Neural progenitor cell (in vitro differentiated cells): ENCODE measurements around the gene CYLD. TPM values are rescaled to one million over a fixed set of nuclear protein-coding genes. Genes with fewer than 3 reads are reported as not detected.

Experiments used
- DNase-seq: peaks from one replicate; pipeline ENCODE4 v3.0.0-alpha.2; 2016; ENCODE audit warnings: low spot score
- H2AFZ ChIP-seq: fragments of 200-600 bp; sonication (generic); replicated peaks from 2 replicates; pipeline ENCODE4 v1.6.1; 2016; ENCODE audit warnings: antibody characterized with exemption
- H3F3A ChIP-seq: fragments of 200-600 bp; sonication (generic); 2 replicates; pipeline ENCODE4 v1.6.1; 2016; ENCODE audit warnings: antibody characterized with exemption, low read depth
- H3K27ac ChIP-seq: fragments of 200-600 bp; sonication (generic); 2 replicates; pipeline ENCODE4 v1.5.1; 2016; ENCODE audit warnings: mild to moderate bottlenecking
- H3K27me3 ChIP-seq: fragments of 200-600 bp; sonication (generic); 2 replicates; pipeline ENCODE4 v1.6.1; 2016; ENCODE audit warnings: mild to moderate bottlenecking, moderate library complexity
- H3K36me3 ChIP-seq: fragments of 200-600 bp; sonication (generic); 2 replicates; pipeline ENCODE4 v1.5.1; 2016
- H3K4me1 ChIP-seq: fragments of 200-600 bp; sonication (generic); 2 replicates; pipeline ENCODE4 v1.6.1; 2016; ENCODE audit warnings: mixed run types
- H3K4me2 ChIP-seq: fragments of 200-600 bp; sonication (generic); 2 replicates; pipeline ENCODE4 v1.6.1; 2016
- H3K4me3 ChIP-seq: fragments of 200-600 bp; sonication (generic); 2 replicates; pipeline ENCODE4 v1.5.1; 2016
- H3K79me2 ChIP-seq: fragments of 200-600 bp; sonication (generic); 2 replicates; pipeline ENCODE4 v1.6.1; 2016; ENCODE audit warnings: low read depth
- H3K9ac ChIP-seq: fragments of 200-600 bp; sonication (generic); 2 replicates; pipeline ENCODE4 v1.6.1; 2016
- H3K9me3 ChIP-seq: fragments of 200-600 bp; sonication (generic); 2 replicates; pipeline ENCODE4 v1.5.1; 2016; ENCODE audit warnings: low read depth
- H4K20me1 ChIP-seq: fragments of 200-600 bp; sonication (generic); 2 replicates; pipeline ENCODE4 v1.6.1; 2016; ENCODE audit warnings: low read depth
- H3K27ac Mint-ChIP-seq: 3 replicates; pipeline ENCODE4 v1.8.0; 2021; ENCODE audit warnings: mixed read lengths
- H3K27me3 Mint-ChIP-seq: 2 replicates; pipeline ENCODE4 v1.8.0; 2022; ENCODE audit warnings: low read depth, mild to moderate bottlenecking, inconsistent platforms, moderate library complexity, mixed read lengths; ENCODE audit not compliant: insufficient read depth
- H3K36me3 Mint-ChIP-seq: 3 replicates; pipeline ENCODE4 v1.8.0; 2021; ENCODE audit warnings: mixed read lengths
- H3K4me1 Mint-ChIP-seq: 3 replicates; pipeline ENCODE4 v1.8.0; 2021; ENCODE audit warnings: mixed read lengths
- H3K4me3 Mint-ChIP-seq: 3 replicates; pipeline ENCODE4 v1.8.0; 2021; ENCODE audit warnings: mild to moderate bottlenecking, moderate library complexity, mixed read lengths
- H3K9me3 Mint-ChIP-seq: 3 replicates; pipeline ENCODE4 v1.8.0; 2020; ENCODE audit warnings: mixed read lengths
- CTCF ChIP-seq: fragments of 200-600 bp; sonication (generic); IDR thresholded peaks from 2 replicates; pipeline ENCODE4 v1.5.1; 2017; ENCODE audit warnings: antibody characterized with exemption, mild to moderate bottlenecking
- EZH2 ChIP-seq: fragments of 200-600 bp; sonication (generic); IDR thresholded peaks from 2 replicates; pipeline ENCODE4 v1.6.1; 2017; ENCODE audit warnings: antibody characterized with exemption, mild to moderate bottlenecking, moderate library complexity
- EZH2phosphoT487 ChIP-seq: fragments of 200-600 bp; sonication (generic); IDR thresholded peaks from 2 replicates; pipeline ENCODE4 v1.6.1; 2017; ENCODE audit warnings: antibody characterized with exemption
- total RNA-seq: library from RNA; depleted of rRNA; stranded (reverse); fragments of >200 nt; gene quantifications from 2 replicates; pipeline ENCODE4 v1.2.3, GENCODE V29; 2015; ENCODE audit warnings: low replicate concordance

Gene CYLD
- total RNA-seq, 1 donor from 2014 or later: 22.0 TPM

GRCh38 chr16:50756473-50756872 is 14.6 kb downstream of the CYLD start:
- H3K4me3 ChIP-seq: no peak overlapping the region
- Mint-ChIP-seq H3K27ac (no peak overlapping the region), H3K27me3 (no peaks in the 10 kb centered on the region)

GRCh38 chr16:50761267-50761666 is 19.4 kb downstream of the CYLD start:
- Mint-ChIP-seq H3K27ac (no peak overlapping the region), H3K36me3 (peaks cover 7% of the 10 kb centered on the region), H3K27me3 (no peaks in the 10 kb centered on the region), H3K4me1 (no peaks in the 10 kb centered on the region), H3K9me3 (peaks cover 8% of the 10 kb centered on the region), H3K4me3 (no peak overlapping the region)
- no peaks in the 10 kb centered on the region for H3K9me3 ChIP-seq
- H3K4me1 ChIP-seq: peaks cover 7% of the 10 kb centered on the region
- no peaks in the 10 kb centered on the region for H3F3A ChIP-seq
- H4K20me1 ChIP-seq: no peaks in the 10 kb centered on the region
- H3K4me3 ChIP-seq: no peak overlapping the region
- H3K27ac ChIP-seq: no peak overlapping the region
- TF ChIP-seq CTCF (no peak), EZH2 (no peak), EZH2phosphoT487 (no peak)
- H3K27me3 ChIP-seq: no peaks in the 10 kb centered on the region
- H3K36me3 ChIP-seq: no peaks in the 10 kb centered on the region
- H3K4me2 ChIP-seq: no peak overlapping the region
- DNase-seq: no peak
- H2AFZ ChIP-seq: no peak overlapping the region
- H3K79me2 ChIP-seq: no peaks in the 10 kb centered on the region
- no peak overlapping the region for H3K9ac ChIP-seq

More at GRCh38 chr16:50756473-50756872, 14.6 kb downstream of the CYLD start:
- Histone ChIP-seq H3K9me3 (no peaks in the 10 kb centered on the region), H3K36me3 (peaks cover 8% of the 10 kb centered on the region), H3K4me1 (no peaks in the 10 kb centered on the region), H3K9ac (no peak overlapping the region), H2AFZ (no peak overlapping the region), H4K20me1 (no peaks in the 10 kb centered on the region), H3K27me3 (no peaks in the 10 kb centered on the region), H3K27ac (no peak overlapping the region), H3F3A (no peaks in the 10 kb centered on the region), H3K4me2 (no peak overlapping the region), H3K79me2 (no peaks in the 10 kb centered on the region)
- no peak for TF ChIP-seq EZH2phosphoT487
- TF ChIP-seq CTCF: no peak
- H3K4me1 Mint-ChIP-seq: no peaks in the 10 kb centered on the region
- H3K9me3 Mint-ChIP-seq: no peaks in the 10 kb centered on the region
- H3K4me3 Mint-ChIP-seq: no peak overlapping the region
- H3K36me3 Mint-ChIP-seq: peaks cover 11% of the 10 kb centered on the region
- DNase-seq: no peak

- no peak overlapping the region for H2AFZ ChIP-seq
- no peaks in the 10 kb centered on the region for H3F3A ChIP-seq
- no peak overlapping the region for H3K4me3 Mint-ChIP-seq
- H3K4me1 ChIP-seq: peaks cover 7% of the 10 kb centered on the region
- H3K27ac Mint-ChIP-seq: no peak overlapping the region
- no peaks in the 10 kb centered on the region for H3K4me1 Mint-ChIP-seq
- H3K4me3 ChIP-seq: no peak overlapping the region
- no peaks in the 10 kb centered on the region for H3K27me3 ChIP-seq
- no peaks in the 10 kb centered on the region for H4K20me1 ChIP-seq
- no peak overlapping the region for H3K27ac ChIP-seq
- H3K27me3 Mint-ChIP-seq: no peaks in the 10 kb centered on the region
- no peak for TF ChIP-seq EZH2
- no peak for TF ChIP-seq CTCF
- no peaks in the 10 kb centered on the region for H3K36me3 ChIP-seq
- no peak overlapping the region for H3K4me2 ChIP-seq
- H3K9me3 Mint-ChIP-seq: peaks cover 13% of the 10 kb centered on the region
- peaks cover 12% of the 10 kb centered on the region for H3K36me3 Mint-ChIP-seq
- H3K79me2 ChIP-seq: no peaks in the 10 kb centered on the region
- no peak for DNase-seq
- H3K9me3 ChIP-seq: no peaks in the 10 kb centered on the region
- H3K9ac ChIP-seq: no peak overlapping the region
Observed at GRCh38 chr16:50762241-50762640, 20.4 kb downstream of the CYLD start.

GRCh38 chr16:50763211-50763610 is 21.3 kb downstream of the CYLD start:
- H3F3A ChIP-seq: no peaks in the 10 kb centered on the region
- H3K79me2 ChIP-seq: no peaks in the 10 kb centered on the region
- no peak overlapping the region for H3K27ac ChIP-seq
- H3K4me1 Mint-ChIP-seq: no peaks in the 10 kb centered on the region
- H3K4me3 ChIP-seq: no peak overlapping the region
- H3K4me1 ChIP-seq: peaks cover 7% of the 10 kb centered on the region
- no peaks in the 10 kb centered on the region for H3K36me3 ChIP-seq
- H3K9me3 Mint-ChIP-seq: peaks cover 17% of the 10 kb centered on the region
- peaks cover 16% of the 10 kb centered on the region for H3K36me3 Mint-ChIP-seq
- H2AFZ ChIP-seq: no peak overlapping the region
- H3K27me3 ChIP-seq: no peaks in the 10 kb centered on the region
- no peak overlapping the region for H3K27ac Mint-ChIP-seq
- H3K9me3 ChIP-seq: no peaks in the 10 kb centered on the region
- no peak for DNase-seq
- TF ChIP-seq EZH2 (no peak), EZH2phosphoT487 (no peak), CTCF (no peak)
- no peaks in the 10 kb centered on the region for H4K20me1 ChIP-seq
- no peaks in the 10 kb centered on the region for H3K27me3 Mint-ChIP-seq
- H3K4me2 ChIP-seq: no peak overlapping the region
- H3K9ac ChIP-seq: no peak overlapping the region
- H3K4me3 Mint-ChIP-seq: no peak overlapping the region
